Stimulated activated naive CD8-positive, alpha-beta T cell treated with anti-CD3 and anti-CD28 coated beads, Interleukin-15, Interleukin-2, amounts not matched to agents 100 ng/mL and 50 ng/mL, for 24 hours (primary cell): ENCODE results near the gene DDX6.
"Not testable (repeated sequence)": the region's sequence is repeated elsewhere in the genome, so short reads cannot be mapped to it uniquely, and the experiment has no call there.

Experiments used
- H3K27ac Mint-ChIP-seq: one replicate; pipeline ENCODE4 v1.8.0; 2021; ENCODE audit warnings: mild to moderate bottlenecking, mixed read lengths
- H3K27me3 Mint-ChIP-seq: one replicate; pipeline ENCODE4 v1.8.0; 2021; ENCODE audit warnings: mixed read lengths
- H3K36me3 Mint-ChIP-seq: one replicate; pipeline ENCODE4 v1.8.0; 2021; ENCODE audit warnings: low read depth, mixed read lengths
- H3K4me1 Mint-ChIP-seq: one replicate; pipeline ENCODE4 v1.8.0; 2021; ENCODE audit warnings: low read depth, mixed read lengths
- H3K4me3 Mint-ChIP-seq: one replicate; pipeline ENCODE4 v1.8.0; 2021; ENCODE audit warnings: mild to moderate bottlenecking, mixed read lengths
- H3K9me3 Mint-ChIP-seq: one replicate; pipeline ENCODE4 v1.8.0; 2021; ENCODE audit warnings: mixed read lengths

The DDX6 gene

DNA sequence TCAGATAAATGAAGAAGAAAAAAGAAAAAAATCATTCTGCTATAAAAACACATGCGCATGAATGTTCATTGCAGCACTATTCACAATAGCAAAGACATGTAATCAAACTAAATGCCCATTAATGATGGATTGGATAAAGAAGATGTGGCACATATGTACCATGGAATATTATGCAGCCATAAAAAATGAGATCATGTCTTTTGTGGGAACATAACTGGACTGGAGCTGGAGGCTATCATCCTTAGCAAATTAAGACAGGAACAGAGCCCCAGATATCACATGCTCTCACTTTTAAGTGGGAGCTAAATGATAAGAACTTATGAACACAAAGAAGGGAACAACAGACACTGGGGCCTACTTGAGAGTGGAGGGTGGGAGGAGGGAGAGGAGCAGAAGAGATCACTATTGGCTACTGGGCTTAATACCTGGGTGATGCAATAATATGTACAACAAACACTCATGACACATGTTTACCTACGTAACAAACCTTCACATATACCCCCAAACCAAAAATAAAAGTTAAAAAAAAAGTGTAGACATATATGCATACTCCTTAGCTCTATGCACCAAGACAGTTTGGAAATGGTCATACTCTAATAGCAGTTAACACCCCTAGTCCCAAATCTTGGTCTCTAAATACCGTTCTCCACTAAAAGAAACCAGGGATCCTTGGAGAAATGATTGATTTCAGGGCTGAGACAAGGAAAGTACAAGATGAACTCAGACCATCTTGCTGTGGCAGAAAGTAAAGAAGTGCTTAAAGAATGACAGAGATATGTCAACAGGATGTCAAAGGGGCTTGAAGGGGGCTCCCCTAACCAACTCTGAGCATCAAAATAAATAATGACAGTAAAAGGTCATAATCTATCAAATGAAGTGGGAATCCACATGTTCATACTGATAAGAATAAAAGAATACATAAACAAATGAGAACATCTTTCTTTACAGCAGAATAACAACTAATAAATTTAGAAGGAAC, 17.1 kb upstream of the DDX6 start:
- H3K27ac Mint-ChIP-seq: peak overlapping the region; percentile 61
- H3K4me3 Mint-ChIP-seq: no peak overlapping the region
- H3K36me3 Mint-ChIP-seq: no peaks in the 10 kb centered on the region
- H3K27me3 Mint-ChIP-seq: no peaks in the 10 kb centered on the region
- no peaks in the 10 kb centered on the region for H3K9me3 Mint-ChIP-seq
- H3K4me1 Mint-ChIP-seq: peaks cover 18% of the 10 kb centered on the region

DNA sequence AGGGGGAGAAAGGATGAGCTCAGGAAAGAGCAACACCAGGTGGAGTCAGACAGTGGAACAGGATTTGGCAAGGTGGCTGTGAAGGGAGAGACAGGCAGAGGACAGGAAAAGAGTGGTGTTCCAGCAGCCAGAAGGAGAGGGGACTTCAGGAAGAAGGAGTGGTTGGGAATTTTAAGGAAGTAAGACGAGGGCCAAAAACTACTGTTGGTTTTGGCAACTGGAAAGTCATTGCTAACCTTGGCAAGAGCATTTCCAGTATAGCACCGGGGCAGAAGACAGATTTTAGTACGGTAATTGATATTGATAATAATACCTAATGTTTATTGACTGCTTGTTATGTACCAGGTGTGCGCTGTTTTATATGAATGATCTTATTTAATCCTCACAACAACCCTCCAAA, 15.4 kb upstream of the DDX6 start:
- H3K27me3 Mint-ChIP-seq: no peaks in the 10 kb centered on the region

DNA sequence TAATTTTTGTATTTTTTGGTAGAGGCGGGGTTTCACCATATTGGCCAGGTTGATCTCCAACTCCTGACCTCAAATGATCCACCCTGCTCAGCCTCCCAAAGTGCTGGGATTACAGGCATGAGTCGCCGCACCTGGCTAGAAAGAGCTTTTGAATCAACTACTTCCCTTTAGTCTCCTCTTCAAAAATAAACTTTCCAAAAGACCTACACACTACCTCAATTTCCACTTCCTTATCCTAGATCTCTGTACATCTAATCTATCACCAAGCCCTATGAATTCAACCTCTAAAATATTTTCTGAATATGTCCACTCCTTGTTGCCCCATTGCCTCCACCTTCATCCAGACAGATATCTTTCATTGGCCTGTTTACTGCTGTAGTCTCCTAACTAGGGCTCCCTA, 13.1 kb upstream of the DDX6 start:
- Mint-ChIP-seq H3K27ac (peak overlapping the region; percentile 32), H3K4me3 (no peak overlapping the region), H3K36me3 (no peaks in the 10 kb centered on the region), H3K27me3 (no peaks in the 10 kb centered on the region), H3K9me3 (no peaks in the 10 kb centered on the region), H3K4me1 (peaks cover 18% of the 10 kb centered on the region)

More for the DNA sequence above, 15.4 kb upstream of the DDX6 start:
- no peaks in the 10 kb centered on the region for H3K36me3 Mint-ChIP-seq
- peaks cover 18% of the 10 kb centered on the region for H3K4me1 Mint-ChIP-seq
- H3K4me3 Mint-ChIP-seq: no peak overlapping the region
- no peak overlapping the region for H3K27ac Mint-ChIP-seq
- H3K9me3 Mint-ChIP-seq: no peaks in the 10 kb centered on the region

DNA sequence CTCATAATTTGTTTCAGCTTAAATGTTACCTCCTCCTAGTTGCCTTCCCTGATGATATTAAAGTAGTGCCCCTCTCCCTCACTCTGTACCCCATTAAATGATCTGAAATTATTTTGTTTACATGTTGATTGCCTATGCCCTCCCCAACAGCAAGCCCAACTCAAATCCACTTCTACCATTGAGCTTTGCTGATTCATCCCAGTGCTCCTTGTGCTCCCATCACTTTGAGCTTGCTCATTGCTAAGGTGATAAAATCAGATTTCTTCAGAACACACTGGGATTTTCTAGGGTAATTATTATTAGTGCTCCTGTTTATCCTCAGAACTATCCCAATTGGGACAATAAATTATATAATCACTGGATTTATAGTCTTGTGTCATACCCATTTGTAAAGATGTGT, 8.4 kb upstream of the DDX6 start:
- Mint-ChIP-seq H3K36me3 (no peaks in the 10 kb centered on the region), H3K4me3 (no peak overlapping the region), H3K9me3 (no peaks in the 10 kb centered on the region), H3K27me3 (no peaks in the 10 kb centered on the region), H3K27ac (no peak overlapping the region), H3K4me1 (peaks cover 6% of the 10 kb centered on the region)

DNA sequence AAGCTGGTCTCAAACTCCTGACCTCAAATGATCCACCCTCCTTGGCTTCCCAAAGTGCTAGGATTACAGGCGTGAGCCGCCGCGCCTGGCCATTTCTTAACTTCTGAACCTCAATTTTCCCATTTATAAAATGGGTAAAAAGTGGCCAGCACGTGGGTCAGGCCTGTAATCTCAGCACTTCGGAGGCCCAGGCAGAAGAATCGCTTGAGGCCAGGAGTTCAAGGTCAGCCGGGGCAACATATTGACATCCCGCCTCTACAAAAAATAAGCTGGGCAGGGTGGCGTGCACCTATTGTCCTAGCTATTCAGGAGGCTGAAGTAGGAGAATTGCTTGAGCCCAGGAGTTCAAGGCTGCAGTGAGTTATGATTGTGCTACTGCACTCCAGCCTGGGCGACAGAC, 6.5 kb upstream of the DDX6 start:
- Mint-ChIP-seq H3K27ac (no peak overlapping the region), H3K4me1 (peaks cover 17% of the 10 kb centered on the region), H3K4me3 (no peak overlapping the region), H3K9me3 (no peaks in the 10 kb centered on the region), H3K36me3 (no peaks in the 10 kb centered on the region), H3K27me3 (no peaks in the 10 kb centered on the region)

DNA sequence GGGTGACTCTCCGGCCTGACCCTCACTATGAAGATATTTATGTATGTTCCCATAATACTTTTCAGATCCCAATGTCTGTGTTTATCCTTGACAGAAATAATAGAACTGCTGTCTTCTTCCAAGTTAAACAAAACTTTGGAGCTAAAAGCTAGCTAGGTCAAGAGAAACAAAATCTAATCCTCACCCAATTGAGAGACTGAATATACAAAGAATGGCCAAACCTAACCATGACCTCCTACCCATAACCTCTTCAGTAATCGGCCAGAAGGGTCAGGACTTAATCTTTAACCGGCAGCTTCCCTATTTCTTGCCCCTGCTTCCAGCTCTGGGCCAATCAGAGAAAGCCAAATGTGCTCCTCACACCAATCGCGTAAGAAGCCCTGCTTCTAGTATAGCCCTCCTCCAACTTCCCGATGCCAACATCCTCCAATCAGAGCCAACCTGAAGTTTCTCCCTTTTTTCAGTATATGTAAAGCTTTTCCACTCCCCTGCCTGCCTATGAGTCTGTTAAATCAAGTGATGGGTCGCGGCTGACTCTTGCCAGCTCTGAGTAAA, 1.7 kb upstream of the DDX6 start:
- Mint-ChIP-seq H3K4me1 (peaks cover 32% of the 10 kb centered on the region), H3K9me3 (no peaks in the 10 kb centered on the region), H3K27me3 (no peaks in the 10 kb centered on the region), H3K4me3 (peak overlapping the region; percentile 99), H3K27ac (peak overlapping the region; percentile 99), H3K36me3 (peaks cover 8% of the 10 kb centered on the region)

DNA sequence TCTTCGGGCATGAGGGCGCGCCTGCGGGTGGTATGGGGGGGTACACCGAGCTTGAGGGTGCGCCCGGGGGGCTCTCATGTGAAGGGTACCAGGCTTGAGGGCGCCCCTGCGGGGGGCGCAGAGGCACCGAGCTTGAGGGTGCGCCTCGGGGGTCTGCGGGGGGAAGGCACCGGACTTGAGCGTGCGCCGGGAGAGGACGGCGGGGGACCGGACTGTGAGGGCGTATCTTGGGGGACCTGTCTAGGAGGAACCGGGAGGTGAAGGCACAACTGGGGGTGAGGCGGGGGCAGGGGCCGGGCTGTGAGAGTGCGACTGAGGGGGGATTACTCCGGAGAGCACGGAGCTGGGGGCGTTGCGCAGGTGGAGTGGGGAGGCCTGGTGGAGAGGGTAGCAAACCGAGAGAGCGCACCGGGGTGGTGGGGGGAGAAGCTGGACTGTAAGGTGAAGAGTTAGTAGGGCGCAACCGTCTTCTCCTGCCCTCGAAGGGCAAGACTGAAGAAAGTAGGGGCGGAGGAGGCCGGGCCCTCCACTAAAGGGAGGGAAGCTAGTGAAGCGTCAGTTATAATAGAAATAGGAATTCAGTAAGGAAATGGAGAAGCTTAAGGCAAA, 1.1 kb upstream of the DDX6 start:
- Mint-ChIP-seq H3K27ac (peak overlapping the region; percentile 99), H3K27me3 (no peaks in the 10 kb centered on the region), H3K4me3 (peak overlapping the region; percentile 99), H3K4me1 (peaks cover 38% of the 10 kb centered on the region), H3K36me3 (peaks cover 8% of the 10 kb centered on the region), H3K9me3 (no peaks in the 10 kb centered on the region)

DNA sequence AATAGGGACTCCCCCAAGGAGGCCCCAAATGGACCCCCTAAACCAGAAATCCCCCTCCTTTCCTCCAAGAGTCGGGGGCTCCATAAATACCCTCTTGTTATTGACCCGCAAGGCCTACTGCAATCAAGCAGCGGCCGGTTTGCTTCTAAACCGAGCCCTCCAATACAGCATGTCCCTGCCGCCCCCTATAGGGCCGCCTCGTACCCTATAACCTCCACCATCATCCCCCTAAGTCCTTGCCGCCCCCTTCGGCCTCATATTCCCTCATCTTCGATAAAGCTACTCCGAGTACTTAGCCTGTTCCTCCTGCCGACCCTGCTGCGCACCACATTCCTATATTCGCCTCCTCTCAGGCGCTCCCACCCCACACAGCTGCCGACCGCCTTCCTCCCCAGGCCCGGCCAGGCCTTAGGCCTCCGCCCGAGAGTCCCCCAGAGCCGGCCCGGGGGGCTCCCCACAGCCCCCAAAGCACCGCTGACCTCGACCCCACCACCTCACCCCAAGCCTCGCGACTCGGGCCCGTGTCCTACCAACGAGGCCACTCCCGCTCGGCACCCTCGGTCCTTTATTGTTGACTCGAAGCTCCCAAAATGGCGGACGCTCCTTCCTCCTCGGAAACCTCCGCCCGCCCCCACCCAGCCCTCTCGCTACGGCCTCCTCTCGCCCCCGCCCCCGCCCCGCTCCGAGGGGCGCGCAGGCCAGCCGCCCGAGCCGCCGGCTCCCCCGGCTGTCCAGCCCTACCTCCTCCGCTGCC, 430 bp downstream of the DDX6 start:
- Mint-ChIP-seq H3K4me3 (peak overlapping the region; percentile 99), H3K27ac (peak overlapping the region; percentile 99), H3K9me3 (no peaks in the 10 kb centered on the region), H3K36me3 (peaks cover 21% of the 10 kb centered on the region), H3K27me3 (no peaks in the 10 kb centered on the region), H3K4me1 (peaks cover 53% of the 10 kb centered on the region)

DNA sequence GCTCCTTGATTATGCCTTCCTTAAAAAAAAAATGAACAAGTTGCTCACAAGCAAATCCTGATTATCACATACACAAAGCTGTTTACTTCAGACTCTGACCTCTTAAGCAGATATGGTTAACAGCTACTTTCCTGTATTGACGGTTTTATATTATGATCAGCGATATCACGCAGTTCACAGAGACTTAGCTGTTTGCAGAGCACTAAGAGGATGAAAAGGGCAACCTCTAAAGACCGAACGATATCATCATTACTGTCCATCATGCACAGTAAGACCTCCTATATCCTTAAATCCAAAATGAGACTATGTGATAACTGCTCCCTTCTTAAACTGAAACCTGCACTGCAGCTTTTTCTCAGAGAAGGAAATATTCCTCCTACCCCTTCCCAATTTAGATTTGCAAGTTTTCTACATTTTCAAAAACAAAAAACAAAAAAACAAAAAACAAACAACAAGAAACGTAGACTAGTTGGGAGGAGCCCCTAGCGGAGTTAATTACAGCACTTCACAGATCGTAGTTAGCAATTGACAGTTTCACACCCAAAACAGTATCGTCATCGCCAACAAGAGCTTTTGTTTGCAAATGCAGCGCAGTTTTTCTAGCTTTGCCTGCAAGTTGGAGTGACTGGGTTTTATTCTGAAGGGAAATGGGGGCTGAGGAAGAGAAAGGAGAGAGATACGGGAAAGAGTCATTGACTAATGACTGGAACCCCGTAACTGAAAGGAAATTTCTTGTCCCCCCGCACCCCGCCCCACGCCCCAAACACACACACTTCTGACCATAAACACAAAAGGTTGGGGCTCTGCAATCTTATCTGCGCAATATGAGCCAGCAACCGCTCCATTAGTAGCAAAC, 1.2 kb downstream of the DDX6 start:
- H3K27ac Mint-ChIP-seq: peak overlapping the region; percentile 99
- H3K9me3 Mint-ChIP-seq: no peaks in the 10 kb centered on the region
- H3K4me3 Mint-ChIP-seq: peak overlapping the region; percentile 99
- no peaks in the 10 kb centered on the region for H3K27me3 Mint-ChIP-seq
- H3K4me1 Mint-ChIP-seq: peaks cover 58% of the 10 kb centered on the region
- peaks cover 25% of the 10 kb centered on the region for H3K36me3 Mint-ChIP-seq

DNA sequence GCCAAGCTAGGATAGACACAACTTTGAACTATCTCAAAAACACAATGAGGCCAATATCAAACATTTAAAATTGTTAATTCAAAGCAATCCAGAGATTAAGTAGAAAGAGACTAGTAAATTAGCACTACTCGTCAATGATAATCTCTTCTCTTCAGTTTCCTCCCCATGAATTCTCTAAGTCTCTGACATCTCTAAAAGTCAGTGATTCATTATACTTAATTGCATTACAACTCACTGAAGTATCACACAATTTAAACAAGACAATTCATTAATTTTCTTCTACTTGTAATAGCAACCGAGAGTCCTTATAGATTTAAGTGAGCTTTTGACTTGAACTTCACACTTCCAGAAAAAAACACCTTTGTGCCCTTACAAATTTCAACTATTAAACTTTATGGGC, 4.3 kb downstream of the DDX6 start:
- Mint-ChIP-seq H3K4me3 (peak overlapping the region; percentile 74), H3K27ac (peak overlapping the region; percentile 78), H3K27me3 (no peaks in the 10 kb centered on the region), H3K36me3 (peaks cover 45% of the 10 kb centered on the region), H3K4me1 (peaks cover 63% of the 10 kb centered on the region), H3K9me3 (no peaks in the 10 kb centered on the region)

DNA sequence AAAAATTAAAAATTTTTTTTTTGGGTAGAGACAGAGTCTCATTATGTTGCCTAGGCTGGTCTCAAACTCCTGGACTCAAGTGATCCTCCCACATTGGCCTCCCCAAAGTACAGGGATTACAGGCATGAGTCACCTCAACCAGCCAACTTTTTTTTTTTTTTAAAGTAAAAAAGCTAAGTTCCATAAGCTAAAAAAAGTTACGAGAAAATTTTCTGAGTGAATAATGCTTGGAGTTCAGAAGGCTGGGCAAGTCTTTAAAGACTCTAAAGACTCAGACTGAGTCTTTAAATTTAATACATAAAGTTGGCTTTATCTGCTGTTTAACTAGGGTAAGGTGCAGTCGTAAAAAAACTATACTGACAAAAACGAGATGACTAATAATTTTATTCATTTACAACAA, 5.6 kb downstream of the DDX6 start:
- Mint-ChIP-seq H3K4me1 (peaks cover 72% of the 10 kb centered on the region), H3K4me3 (peak overlapping the region; percentile 51), H3K36me3 (peaks cover 52% of the 10 kb centered on the region), H3K27ac (peak overlapping the region; percentile 78), H3K27me3 (no peaks in the 10 kb centered on the region), H3K9me3 (no peaks in the 10 kb centered on the region)

DNA sequence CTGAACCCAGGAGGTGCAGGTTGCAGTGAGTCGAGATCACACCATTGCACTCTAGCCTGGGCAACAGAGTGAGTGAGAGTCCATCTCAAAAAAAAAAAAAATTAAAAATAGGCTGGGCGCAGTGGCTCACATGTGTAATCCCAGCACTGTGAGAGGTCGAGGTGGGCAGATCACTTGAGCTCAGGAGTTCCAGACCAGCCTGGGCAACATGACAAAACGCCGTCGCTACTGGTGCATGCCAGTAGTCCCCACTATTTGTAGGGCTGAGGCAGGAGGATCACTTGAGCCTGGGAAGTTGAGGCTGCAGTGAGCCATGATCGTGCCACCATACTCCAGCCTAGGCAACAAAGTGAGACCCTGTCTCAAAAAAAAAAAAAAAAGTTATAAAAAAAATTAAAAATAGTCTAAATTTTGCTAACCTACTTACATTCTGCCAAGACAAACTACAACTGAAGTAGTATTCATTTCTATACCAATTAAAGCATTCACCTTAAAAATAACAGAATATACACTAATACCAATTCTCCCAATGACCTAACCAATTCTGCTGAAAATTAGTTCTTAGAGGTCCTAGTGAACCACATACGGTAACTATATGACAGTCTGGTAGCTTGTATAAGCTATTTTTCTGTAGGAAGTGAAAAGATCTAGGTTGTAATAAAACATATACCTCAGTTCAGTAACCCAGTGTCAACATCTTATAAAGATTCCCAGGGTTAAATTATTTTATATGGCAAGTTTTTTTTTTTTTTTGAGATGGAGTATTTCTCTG, 7.1 kb downstream of the DDX6 start:
- peak overlapping the region; percentile 59 for H3K4me3 Mint-ChIP-seq

DNA sequence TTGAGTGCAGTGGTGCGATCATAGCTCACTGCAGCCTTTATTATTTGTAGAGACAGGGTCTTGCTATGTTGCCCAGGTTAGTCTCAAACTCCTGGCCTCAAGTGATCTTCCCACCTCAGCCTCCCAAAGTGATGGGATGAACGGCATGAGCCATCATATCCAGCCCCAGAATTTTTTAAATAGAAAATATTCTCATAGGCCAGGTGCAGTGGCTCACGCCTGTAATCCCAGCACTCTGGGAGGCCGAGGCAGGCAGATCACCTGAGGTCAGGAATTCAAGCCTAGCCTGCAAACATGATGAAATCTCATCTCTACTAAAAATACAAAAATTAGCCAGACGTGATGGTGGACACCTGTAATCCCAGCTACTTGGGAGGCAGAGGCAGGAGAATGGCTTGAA, 7.6 kb downstream of the DDX6 start:
- H3K36me3 Mint-ChIP-seq: peaks cover 63% of the 10 kb centered on the region
- not testable (repeated sequence) for H3K27ac Mint-ChIP-seq, H3K9me3 Mint-ChIP-seq, H3K27me3 Mint-ChIP-seq, H3K4me3 Mint-ChIP-seq
- H3K4me1 Mint-ChIP-seq: peaks cover 67% of the 10 kb centered on the region

More for the DNA sequence above, 7.1 kb downstream of the DDX6 start:
- no peaks in the 10 kb centered on the region for H3K27me3 Mint-ChIP-seq
- no peaks in the 10 kb centered on the region for H3K9me3 Mint-ChIP-seq
- peaks cover 57% of the 10 kb centered on the region for H3K36me3 Mint-ChIP-seq
- H3K27ac Mint-ChIP-seq: peak overlapping the region; percentile 81
- peaks cover 67% of the 10 kb centered on the region for H3K4me1 Mint-ChIP-seq
